Panc1 (cell line): ENCODE results near the gene GLI3. TPM values are rescaled to one million over a fixed set of nuclear protein-coding genes. Genes with fewer than 3 reads are reported as not detected.

Experiments
- ATAC-seq: fragments of 200-7000 bp; cut with Tn5 transposase; 2 replicates; pipeline ENCODE4 v1.9.1; 2020; ENCODE audit warnings: mild to moderate bottlenecking, moderate library complexity
- BruUV-seq: library from RNA; stranded (reverse); fragments of 400-500 nt; replicated peaks from 2 replicates; lab custom pipeline; 2021; lab: Mats Ljungman, UMichigan
- CTCF ChIA-PET: fragments of 300-600 bp; sonication (Branson Sonifier 250); formaldehyde crosslinking; loops from one replicate; lab custom pipeline; 2022; ENCODE audit warnings: antibody characterized with exemption; lab: Charles Lee
- POLR2A ChIA-PET: fragments of 300-600 bp; sonication (Branson Sonifier 250); formaldehyde crosslinking; loops from one replicate; lab custom pipeline; 2022; ENCODE audit warnings: antibody characterized with exemption; lab: Charles Lee
- DNase-seq: peaks from one replicate; pipeline ENCODE4 v3.0.0-alpha.2; 2010; ENCODE audit warnings: low read depth, low spot score
- H3K27ac ChIP-seq: 2 replicates; pipeline ENCODE4 v1.5.1; 2011; ENCODE audit warnings: mild to moderate bottlenecking, low read length, inconsistent platforms
- H3K27me3 ChIP-seq: fragments of 200-500 bp; sonication (Bioruptor generic); 2 replicates; pipeline ENCODE4 v1.6.0; 2014; ENCODE audit warnings: low read length, inconsistent platforms; ENCODE audit not compliant: control insufficient read depth, insufficient read depth
- H3K36me3 ChIP-seq: fragments of 200-500 bp; sonication (Bioruptor generic); 2 replicates; pipeline ENCODE4 v1.5.1; 2014; ENCODE audit warnings: inconsistent platforms, mild to moderate bottlenecking, low read length, moderate library complexity; ENCODE audit not compliant: control insufficient read depth, insufficient read depth
- H3K4me1 ChIP-seq: 2 replicates; pipeline ENCODE4 v1.5.1; 2011; ENCODE audit warnings: inconsistent platforms, mild to moderate bottlenecking, low read length, moderate library complexity; ENCODE audit not compliant: control insufficient read depth, insufficient read depth
- H3K4me3 ChIP-seq, 2 experiments: 2 replicates each; pipeline ENCODE4 v1.5.1; 2011 to 2012; ENCODE audit warnings: low read depth in 2 of 2, low read length in 2 of 2, mild to moderate bottlenecking in 2 of 2, inconsistent platforms in 1 of 2, moderate library complexity in 1 of 2
- H3K9me3 ChIP-seq: fragments of 200-500 bp; sonication (Bioruptor generic); 2 replicates; pipeline ENCODE4 v1.5.1; 2014; ENCODE audit warnings: low read depth, mild to moderate bottlenecking, inconsistent platforms, low read length, moderate library complexity; ENCODE audit not compliant: control insufficient read depth, insufficient read depth
- CTCF ChIP-seq: fragments of 450-650 bp; IDR thresholded peaks from 2 replicates; pipeline ENCODE4 v1.5.1; 2017; ENCODE audit warnings: mild to moderate bottlenecking
- POLR2AphosphoS5 ChIP-seq: IDR thresholded peaks from 2 replicates; pipeline ENCODE4 v1.6.1; 2012; ENCODE audit warnings: mild to moderate bottlenecking, low read depth, low read length, moderate library complexity
- REST ChIP-seq, 2 experiments: IDR thresholded peaks; 2 replicates each; pipeline ENCODE4 v1.6.1; 2011 to 2012; ENCODE audit warnings: low read depth in 2 of 2, control low read depth in 1 of 2, low read length in 1 of 2, mild to moderate bottlenecking in 1 of 2, moderate library complexity in 1 of 2; ENCODE audit not compliant: insufficient read depth in 1 of 2
- SIN3A ChIP-seq: IDR thresholded peaks from 2 replicates; pipeline ENCODE4 v1.6.1; 2012; ENCODE audit warnings: low read depth, mild to moderate bottlenecking, low read length, moderate library complexity, borderline replicate concordance; ENCODE audit not compliant: insufficient read depth
- TCF7L2 ChIP-seq: IDR thresholded peaks from 2 replicates; pipeline ENCODE4 v1.6.1; 2011; ENCODE audit warnings: mild to moderate bottlenecking, low read depth, low read length, inconsistent platforms
- in situ Hi-C: cut with HindIII; loops from 2 replicates; pipeline ENCODE4 v1.10.0; 2016; ENCODE audit warnings: low sequenced_read_pairs, low pct_unique_long_range_greater_than_20kb
- intact Hi-C: fragments of 100-400 bp; cut with micrococcal nuclease; formaldehyde crosslinking; loops from one replicate; pipeline ENCODE4 v1.10.0; 2022; ENCODE audit not compliant: unreplicated experiment
- total RNA-seq: library from RNA; stranded (reverse); gene quantifications from one replicate; pipeline ENCODE4 v1.2.1, GENCODE V29; 2021; ENCODE audit not compliant: unreplicated experiment

The GLI3 gene
- total RNA-seq, 1 experiment from 2014 or later = 3.7 TPM

- Histone ChIP-seq H3K4me3 (no peak overlapping the region), H3K27me3 (no peaks in the 10 kb centered on the region; the same call in 1 of the 2 replicates), H3K9me3 (no peaks in the 10 kb centered on the region), H3K27ac (no peak overlapping the region), H3K4me1 (no peaks in the 10 kb centered on the region), H3K36me3 (no peaks in the 10 kb centered on the region)
- ATAC-seq (no peak; the same call in 1 of the 2 replicates), DNase-seq (no peak)
- TF ChIP-seq POLR2AphosphoS5 = no peak
- TF ChIP-seq CTCF = no peak
- TF ChIP-seq REST (IDR thresholded peaks at IDR 0.05; ENCODE audit: insufficient read depth in 1 of 2, low read depth in 2 of 2, low read length in 1 of 2) = no peak
- TF ChIP-seq SIN3A = no peak
- TF ChIP-seq TCF7L2 = no peak
- CTCF ChIA-PET = no interaction called here
- in situ Hi-C loops = no loop called here
- BruUV-seq = no TSS peak
- intact Hi-C loops = no loop called here
- POLR2A ChIA-PET = no interaction called here
These were observed 213.7 kb downstream of the GLI3 start for GRCh38 chr7:42023262-42023661.

- H3K9me3 ChIP-seq = no peaks in the 10 kb centered on the region
- TF ChIP-seq CTCF = no peak
- no peak for TF ChIP-seq REST (IDR thresholded peaks at IDR 0.05; ENCODE audit: insufficient read depth in 1 of 2, low read depth in 2 of 2, low read length in 1 of 2)
- TF ChIP-seq SIN3A = no peak
- TF ChIP-seq POLR2AphosphoS5 = no peak
- TF ChIP-seq TCF7L2 = no peak
- no peak overlapping the region for H3K4me3 ChIP-seq
- no TSS peak for BruUV-seq
- no peak for DNase-seq
- intact Hi-C loops (no loop called here), in situ Hi-C loops (no loop called here)
- no peak overlapping the region for H3K27ac ChIP-seq
- H3K36me3 ChIP-seq = no peaks in the 10 kb centered on the region
- H3K4me1 ChIP-seq = no peaks in the 10 kb centered on the region
- POLR2A ChIA-PET = no interaction called here
- CTCF ChIA-PET = no interaction called here
- no peaks in the 10 kb centered on the region; the same call in 1 of the 2 replicates for H3K27me3 ChIP-seq
- no peak for ATAC-seq
These were observed 214.2 kb downstream of the GLI3 start for GRCh38 chr7:42022791-42023190.
